Stomach smooth muscle (tissue), 2 donors: ENCODE measurements around the gene TADA2A.
A peak's percentile ranks its signal among the peaks of the same experiment; 100 is the strongest.

Experiments
- H3K27ac ChIP-seq: one replicate; pipeline ENCODE4 v1.7.0; 2013; ENCODE audit warnings: mild to moderate bottlenecking, low read length, inconsistent platforms
- H3K27me3 ChIP-seq, 2 donors: one replicate each; pipeline ENCODE4 v1.7.0; 2013; ENCODE audit warnings: low read length in 2 of 2; ENCODE audit not compliant: insufficient read depth in 2 of 2, control insufficient read depth in 1 of 2
- H3K36me3 ChIP-seq, 2 donors: one replicate each; pipeline ENCODE4 v1.7.0; 2013; ENCODE audit warnings: low read length in 2 of 2; ENCODE audit not compliant: control insufficient read depth in 2 of 2, insufficient read depth in 2 of 2
- H3K4me1 ChIP-seq: one replicate; pipeline ENCODE4 v1.7.0; 2013; ENCODE audit warnings: low read length; ENCODE audit not compliant: control insufficient read depth, insufficient read depth
- H3K4me3 ChIP-seq, 2 donors: one replicate each; pipeline ENCODE4 v1.7.0; 2013; ENCODE audit warnings: low read length in 2 of 2
- H3K9ac ChIP-seq, 2 donors: one replicate each; pipeline ENCODE4 v1.7.0; 2013; ENCODE audit warnings: low read length in 2 of 2, mild to moderate bottlenecking in 1 of 2
- H3K9me3 ChIP-seq, 2 donors: one replicate each; pipeline ENCODE4 v1.7.0; 2013; ENCODE audit warnings: low read length in 2 of 2; ENCODE audit not compliant: control insufficient read depth in 2 of 2
- donor health status: healthy.
- donor health status: Pancreatic carcinoma.

TADA2A gene, protein sequence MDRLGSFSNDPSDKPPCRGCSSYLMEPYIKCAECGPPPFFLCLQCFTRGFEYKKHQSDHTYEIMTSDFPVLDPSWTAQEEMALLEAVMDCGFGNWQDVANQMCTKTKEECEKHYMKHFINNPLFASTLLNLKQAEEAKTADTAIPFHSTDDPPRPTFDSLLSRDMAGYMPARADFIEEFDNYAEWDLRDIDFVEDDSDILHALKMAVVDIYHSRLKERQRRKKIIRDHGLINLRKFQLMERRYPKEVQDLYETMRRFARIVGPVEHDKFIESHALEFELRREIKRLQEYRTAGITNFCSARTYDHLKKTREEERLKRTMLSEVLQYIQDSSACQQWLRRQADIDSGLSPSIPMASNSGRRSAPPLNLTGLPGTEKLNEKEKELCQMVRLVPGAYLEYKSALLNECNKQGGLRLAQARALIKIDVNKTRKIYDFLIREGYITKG

DNA sequence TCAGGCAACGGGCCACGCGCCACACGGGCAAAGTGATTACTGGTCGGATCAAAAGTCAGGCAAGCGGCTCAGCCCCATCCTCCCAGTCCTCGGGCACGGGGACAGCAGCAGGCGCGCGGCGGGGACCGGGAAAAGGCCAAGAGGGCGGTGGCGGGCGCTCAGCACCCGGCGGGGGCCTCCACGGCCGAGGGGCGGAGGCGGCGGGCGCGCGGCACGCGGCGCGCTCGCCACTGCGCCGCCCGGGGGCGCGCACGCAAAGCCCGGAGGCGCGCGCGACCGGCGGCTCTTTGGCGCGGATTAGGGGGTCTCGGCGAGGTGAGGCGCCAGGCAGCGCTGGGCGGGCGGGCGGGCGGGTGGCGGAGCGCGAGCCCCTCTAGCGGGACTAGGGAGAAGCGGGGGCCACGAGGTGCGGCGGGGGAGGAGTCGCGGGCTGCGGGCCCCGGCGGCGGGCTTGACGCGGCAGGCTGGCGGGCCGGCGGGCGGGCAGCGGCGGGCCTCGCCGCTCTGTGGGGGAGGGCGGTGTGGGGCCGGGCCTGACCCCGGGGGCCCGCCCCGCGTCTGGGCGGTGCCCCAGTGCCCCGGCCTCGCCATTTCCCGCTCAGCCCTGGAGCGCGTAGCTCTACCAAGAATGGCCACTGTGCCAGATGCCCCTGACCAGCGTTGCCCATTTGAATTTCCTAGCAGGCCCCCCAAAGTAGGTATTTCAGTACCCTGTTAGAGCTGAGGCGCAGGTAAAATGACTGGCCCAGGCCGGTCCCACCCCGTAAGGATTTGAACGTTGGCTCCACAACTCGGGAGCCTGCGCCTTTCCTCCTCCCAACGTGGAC, at the start of gene TADA2A, which contains the start of gene ACACA:
Gene TADA2A (plus strand): TSS at position 252 of the 827 bp plus-strand sequence. CDS start 4,480 bp downstream, outside the sequence.
Gene ACACA (minus strand): TSS at position 202 of the 827 bp plus-strand sequence. CDS start 537 bp downstream, outside the sequence.
- Histone ChIP-seq H3K27me3 (no peaks in the 10 kb centered on the region), H3K36me3 (peaks cover 4% of the 10 kb centered on the region in 2 donors), H3K27ac (peak within 1 kb of the TSS; percentile 83), H3K4me3 (peak within 1 kb of the TSS; percentile 87 to 90), H3K4me1 (peaks cover 7% of the 10 kb centered on the region), H3K9ac (peak within 1 kb of the TSS; percentile 85 to 90), H3K9me3 (no peaks in the 10 kb centered on the region)

DNA sequence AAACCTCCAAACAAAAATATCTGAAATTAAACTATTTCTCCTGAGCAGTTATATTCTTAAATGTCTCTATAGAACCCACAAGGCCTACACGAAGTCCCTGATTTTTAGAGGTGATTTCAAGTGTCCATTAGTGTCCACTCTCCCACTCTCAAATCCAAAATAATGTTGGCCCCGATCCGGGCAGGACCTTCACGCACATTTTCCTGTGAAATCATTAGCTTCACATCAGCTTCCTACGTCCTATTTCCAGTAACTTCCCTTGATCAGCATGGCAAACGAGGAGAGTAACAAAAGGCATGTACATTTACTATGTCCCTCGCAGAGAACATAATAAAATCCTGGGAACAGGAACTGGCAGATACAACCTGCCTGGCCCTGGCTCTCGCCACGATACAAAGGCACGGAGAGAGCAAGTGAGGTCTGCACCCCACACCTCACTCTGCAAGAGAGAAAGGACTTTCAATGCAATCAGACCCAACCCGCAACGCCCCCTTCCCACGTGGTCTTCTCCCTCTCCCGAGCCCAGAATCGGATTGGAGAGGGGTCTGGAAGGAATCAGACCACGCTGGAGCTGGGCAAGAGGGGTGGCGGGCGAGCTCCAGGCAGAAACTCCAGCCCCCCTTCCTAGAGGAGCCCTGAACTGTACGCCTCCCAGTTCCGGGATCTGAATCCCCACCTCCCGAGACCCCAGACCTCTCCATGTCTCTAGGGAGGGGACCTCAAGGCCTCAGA, 48.4 kb upstream of the TADA2A start:
- Histone ChIP-seq H3K36me3 (no peaks in the 10 kb centered on the region), H3K4me1 (peaks cover 10% of the 10 kb centered on the region), H3K4me3 (peak overlapping the region; percentile 59 to 82), H3K27ac (peak overlapping the region; percentile 79), H3K9me3 (no peaks in the 10 kb centered on the region), H3K27me3 (no peaks in the 10 kb centered on the region), H3K9ac (peak overlapping the region; percentile 78 to 81)

DNA sequence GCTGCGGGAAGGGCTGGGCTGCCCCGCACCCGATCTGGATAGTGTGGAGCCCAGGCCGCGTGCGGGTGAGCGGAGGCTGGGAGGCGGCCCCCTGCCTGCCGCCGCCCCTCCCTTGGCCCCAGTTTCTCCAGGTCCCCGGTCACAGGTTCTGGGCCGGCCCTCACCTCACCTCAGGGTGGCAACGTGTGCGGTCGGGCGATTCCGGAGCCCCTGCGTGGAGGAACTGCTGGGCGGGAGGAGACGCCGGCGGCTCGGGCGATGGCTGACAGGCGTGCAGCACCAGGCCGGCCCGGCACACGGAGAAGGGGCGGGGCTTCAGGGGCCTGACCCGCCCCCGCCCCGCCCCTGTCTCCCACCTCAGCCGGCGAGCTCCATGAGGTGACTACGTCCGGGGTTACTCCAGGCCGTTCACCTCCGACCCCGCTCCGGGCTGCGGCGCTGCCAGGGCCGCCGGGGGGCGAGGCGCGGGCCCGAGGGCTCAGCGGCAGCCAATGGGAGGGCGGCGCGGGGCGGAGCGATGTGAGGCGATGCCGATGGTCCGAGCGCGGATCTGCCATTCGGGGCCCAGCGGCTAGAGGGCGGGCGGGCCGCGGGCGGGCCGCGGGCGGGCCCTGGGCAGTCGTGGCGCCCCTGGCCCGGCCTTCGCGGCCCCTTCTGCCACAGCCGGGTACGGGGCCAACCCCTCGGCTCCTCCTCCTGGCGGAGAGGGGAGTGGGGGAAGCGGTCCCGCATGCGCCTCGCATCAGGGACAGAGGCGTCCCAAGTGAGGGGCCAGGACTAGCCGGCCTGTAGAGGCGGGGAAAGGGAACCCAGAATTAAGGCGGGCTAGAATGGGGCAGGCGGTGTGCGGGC, 47.6 kb upstream of the TADA2A start:
- H3K9me3 ChIP-seq = no peaks in the 10 kb centered on the region
- peak overlapping the region; percentile 71 to 82 for H3K4me3 ChIP-seq
- H3K36me3 ChIP-seq = no peaks in the 10 kb centered on the region
- peak overlapping the region; percentile 79 for H3K27ac ChIP-seq
- H3K27me3 ChIP-seq = no peaks in the 10 kb centered on the region
- H3K9ac ChIP-seq = peak overlapping the region; percentile 81 to 85
- H3K4me1 ChIP-seq = peaks cover 10% of the 10 kb centered on the region

DNA sequence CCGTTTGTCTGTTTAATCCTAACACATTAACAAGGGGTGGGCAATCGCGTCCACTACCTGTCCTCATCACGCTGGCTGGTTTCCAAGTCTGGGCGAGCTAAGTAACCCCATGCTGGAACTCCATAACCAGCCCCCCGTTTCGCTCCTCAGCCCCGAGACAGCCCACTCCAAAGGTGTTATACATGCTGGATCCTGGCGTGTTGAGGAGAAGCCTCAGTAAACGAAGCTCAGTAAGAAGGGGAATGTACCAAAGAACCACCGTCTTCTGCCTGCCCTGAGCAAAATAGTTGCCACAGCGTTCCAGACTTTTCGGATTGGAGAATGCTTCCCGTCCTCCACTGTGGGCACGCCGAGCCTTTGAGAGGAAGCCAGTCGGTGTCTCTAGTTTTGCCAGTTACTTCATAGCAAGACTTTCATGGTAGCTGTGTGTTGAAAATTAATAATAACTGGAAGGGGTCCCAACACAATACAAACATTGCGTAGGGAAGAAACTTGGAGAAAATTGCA, 47.0 kb upstream of the TADA2A start:
- Histone ChIP-seq H3K4me1 (peaks cover 10% of the 10 kb centered on the region), H3K9ac (peak overlapping the region; percentile 81 to 85), H3K27ac (peak overlapping the region; percentile 79), H3K4me3 (peak overlapping the region; percentile 71 to 82), H3K36me3 (no peaks in the 10 kb centered on the region), H3K9me3 (no peaks in the 10 kb centered on the region), H3K27me3 (no peaks in the 10 kb centered on the region)

DNA sequence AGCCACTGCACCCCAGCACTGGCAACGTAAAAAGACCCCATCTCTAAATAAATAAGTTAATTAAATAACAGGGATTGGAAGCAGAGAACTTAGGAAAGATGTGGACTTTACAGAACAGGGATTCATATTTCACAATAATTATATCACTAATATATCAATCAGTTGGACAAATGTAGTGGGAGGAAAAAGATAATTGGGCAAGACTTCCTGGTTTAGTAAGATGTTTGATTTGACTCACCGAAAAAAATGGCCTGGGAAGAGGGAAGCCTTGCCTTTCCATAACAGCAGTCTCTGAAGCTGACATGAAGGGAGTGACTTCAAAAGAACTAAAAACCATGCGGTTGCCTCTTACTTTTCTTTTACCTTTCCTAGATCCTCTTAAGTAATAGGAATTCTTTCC, 46.1 kb upstream of the TADA2A start:
- H3K9ac ChIP-seq = no peak overlapping the region
- no peaks in the 10 kb centered on the region for H3K9me3 ChIP-seq
- no peak overlapping the region for H3K4me3 ChIP-seq
- H3K27ac ChIP-seq = no peak overlapping the region
- no peaks in the 10 kb centered on the region for H3K27me3 ChIP-seq
- no peaks in the 10 kb centered on the region for H3K36me3 ChIP-seq
- H3K4me1 ChIP-seq = peaks cover 10% of the 10 kb centered on the region

DNA sequence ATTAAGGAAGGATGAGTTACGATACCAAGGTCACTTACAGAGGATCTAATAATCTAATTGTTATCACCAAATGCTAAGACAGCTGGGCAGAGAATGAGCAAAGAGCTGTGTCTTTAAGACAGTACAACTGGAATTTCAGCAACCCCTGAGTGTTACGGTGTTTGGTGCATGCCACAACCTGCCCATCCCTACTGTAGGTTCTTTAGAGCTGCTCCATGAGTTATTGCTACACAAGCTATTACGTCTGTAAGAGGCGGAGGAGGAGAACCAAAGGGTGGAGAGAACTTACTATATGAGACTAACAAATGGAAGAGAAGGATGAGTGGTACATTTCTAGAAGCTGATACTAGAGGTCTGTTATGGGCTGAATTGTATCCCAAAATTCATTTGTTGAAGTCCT, 45.1 kb upstream of the TADA2A start:
- Histone ChIP-seq H3K36me3 (no peaks in the 10 kb centered on the region), H3K4me1 (peaks cover 10% of the 10 kb centered on the region), H3K9ac (no peak overlapping the region), H3K27ac (no peak overlapping the region), H3K9me3 (no peaks in the 10 kb centered on the region), H3K27me3 (no peaks in the 10 kb centered on the region), H3K4me3 (no peak overlapping the region)

DNA sequence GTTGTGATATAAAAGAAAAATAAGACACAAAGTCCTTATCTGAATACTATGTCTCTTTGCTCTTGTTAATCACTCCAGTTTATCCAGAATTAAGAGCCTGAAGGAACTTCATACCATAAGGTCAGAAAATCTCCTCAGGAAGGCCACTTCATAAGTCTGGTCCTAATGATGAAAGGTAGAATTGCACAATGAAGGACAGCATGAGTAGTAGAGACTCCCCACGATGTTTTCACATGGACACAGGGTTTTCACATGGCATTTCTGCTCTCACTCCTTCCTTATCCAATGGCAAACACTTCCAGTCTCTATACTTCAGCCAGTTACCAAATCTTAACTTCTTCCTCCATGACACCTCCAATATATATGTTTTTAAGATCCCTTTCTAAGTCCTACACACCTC, 41.1 kb upstream of the TADA2A start:
- Histone ChIP-seq H3K27me3 (no peaks in the 10 kb centered on the region), H3K36me3 (no peaks in the 10 kb centered on the region), H3K4me3 (no peak overlapping the region), H3K4me1 (no peaks in the 10 kb centered on the region), H3K9me3 (no peaks in the 10 kb centered on the region), H3K9ac (no peak overlapping the region), H3K27ac (no peak overlapping the region)

DNA sequence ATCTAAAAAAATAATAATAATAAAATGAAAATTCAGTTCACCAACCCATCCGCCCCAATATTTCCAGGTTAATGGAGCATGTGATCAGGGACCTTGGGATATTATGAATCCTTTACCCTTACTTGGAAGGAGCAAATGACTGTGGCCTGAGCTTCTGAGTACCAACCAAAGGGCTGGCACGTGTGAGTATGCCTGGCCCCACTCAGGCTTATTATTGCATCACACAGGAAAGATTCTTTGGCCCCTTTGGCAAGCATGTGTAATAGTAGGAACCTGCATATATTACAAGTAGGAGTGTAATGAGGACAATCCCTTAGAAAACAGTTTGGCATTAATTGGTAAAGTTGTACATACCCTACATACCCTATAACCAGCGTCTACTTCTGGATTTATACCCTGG, 38.1 kb upstream of the TADA2A start:
- Histone ChIP-seq H3K27me3 (no peaks in the 10 kb centered on the region), H3K36me3 (no peaks in the 10 kb centered on the region), H3K4me3 (no peak overlapping the region)

DNA sequence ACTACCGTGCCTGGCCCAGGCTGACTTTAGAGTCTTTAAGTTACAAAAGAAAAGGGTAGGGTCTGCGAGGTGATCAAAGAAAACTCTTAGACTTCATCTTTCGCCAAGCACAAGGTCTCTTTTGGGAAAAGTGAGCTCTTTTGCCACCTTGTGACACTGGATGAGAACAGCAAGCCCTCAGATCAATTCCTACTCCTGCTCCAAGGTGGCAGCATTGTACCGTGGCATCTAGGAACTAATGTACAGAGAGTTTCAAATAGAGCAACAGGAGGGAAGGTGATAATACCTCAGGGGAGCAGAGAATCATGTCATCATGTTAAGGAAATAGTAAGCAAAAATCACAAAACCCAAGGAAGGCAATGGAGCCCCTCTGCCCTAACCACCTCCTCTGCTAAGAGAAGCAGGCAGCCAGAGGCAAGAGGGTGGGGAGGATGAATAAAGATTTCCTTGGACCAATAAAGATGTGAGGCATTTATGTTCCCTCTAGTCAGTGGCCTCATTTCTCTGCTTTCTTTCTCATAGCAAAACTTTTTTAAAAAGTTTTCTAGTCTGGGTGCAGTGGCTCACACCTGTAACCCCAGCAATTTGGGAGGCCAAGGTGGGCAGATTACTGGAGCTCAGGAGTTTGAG, 33.0 kb upstream of the TADA2A start:
- Histone ChIP-seq H3K9me3 (no peaks in the 10 kb centered on the region), H3K27ac (no peak overlapping the region), H3K27me3 (no peaks in the 10 kb centered on the region), H3K9ac (no peak overlapping the region), H3K4me1 (no peaks in the 10 kb centered on the region), H3K4me3 (no peak overlapping the region), H3K36me3 (no peaks in the 10 kb centered on the region)

More for the DNA sequence above, 38.1 kb upstream of the TADA2A start:
- Histone ChIP-seq H3K9me3 (no peaks in the 10 kb centered on the region), H3K9ac (no peak overlapping the region), H3K4me1 (no peaks in the 10 kb centered on the region), H3K27ac (no peak overlapping the region)
